Naive thymus-derived CD4-positive, alpha-beta T cell (primary cell): ENCODE results near the gene TMEM94. TPM values are rescaled to one million over a fixed set of nuclear protein-coding genes. Genes with fewer than 3 reads are reported as not detected.

ENCODE experiments used
- ATAC-seq: fragments of 150-1000 bp; cut with Tn5 transposase; 2 replicates; pipeline ENCODE4 v1.10.0; 2021; ENCODE audit warnings: mild to moderate bottlenecking, moderate library complexity
- CTCF ChIA-PET: fragments of 350-600 bp; sonication (Branson Sonifier 250); formaldehyde crosslinking; loops from one replicate; lab custom pipeline; 2021; ENCODE audit warnings: antibody characterized with exemption; lab: Charles Lee
- POLR2A ChIA-PET: fragments of 350-600 bp; sonication (Branson Sonifier 250); formaldehyde crosslinking; loops from one replicate; lab custom pipeline; 2021; ENCODE audit warnings: antibody characterized with exemption, inconsistent platforms; lab: Charles Lee
- DNase-seq, 9 donors: peaks; one replicate each; pipeline versions ENCODE4 v3.0.0 to v3.0.0-alpha.2; 2020 to 2022; ENCODE audit warnings: mixed read lengths in 1 of 9
- H3K27ac ChIP-seq: one replicate; pipeline ENCODE4 v1.7.0; 2013; ENCODE audit warnings: mild to moderate bottlenecking, low read depth, low read length, moderate library complexity
- H3K27me3 ChIP-seq, 2 donors: one replicate each; pipeline ENCODE4 v1.7.0; 2013; ENCODE audit warnings: low read length in 2 of 2, mild to moderate bottlenecking in 2 of 2, moderate library complexity in 2 of 2; ENCODE audit not compliant: control insufficient read depth in 2 of 2, insufficient read depth in 2 of 2
- H3K36me3 ChIP-seq, 3 experiments: 1 replicate in 2 of 3; 2 replicates in 1 of 3; pipeline ENCODE4 v1.7.0; 2013; ENCODE audit warnings: low read length in 3 of 3, mild to moderate bottlenecking in 3 of 3, moderate library complexity in 1 of 3; ENCODE audit not compliant: insufficient read depth in 3 of 3, control insufficient read depth in 2 of 3
- H3K4me1 ChIP-seq, 2 donors: one replicate each; pipeline ENCODE4 v1.7.0; 2013; ENCODE audit warnings: low read length in 2 of 2, mild to moderate bottlenecking in 2 of 2, moderate library complexity in 1 of 2; ENCODE audit not compliant: control insufficient read depth in 2 of 2, insufficient read depth in 2 of 2
- H3K4me3 ChIP-seq: 2 replicates; pipeline ENCODE4 v1.7.0; 2013; ENCODE audit warnings: mild to moderate bottlenecking, low read length
- H3K9me3 ChIP-seq, 3 experiments: 1 replicate in 2 of 3; 2 replicates in 1 of 3; pipeline ENCODE4 v1.7.0; 2013; ENCODE audit warnings: low read length in 3 of 3; ENCODE audit not compliant: control insufficient read depth in 2 of 3
- H3K27ac Mint-ChIP-seq, 9 donors: one replicate each; pipeline ENCODE4 v1.8.0; 2020 to 2022; ENCODE audit warnings: mixed read lengths in 9 of 9, mild to moderate bottlenecking in 8 of 9, moderate library complexity in 5 of 9, inconsistent platforms in 2 of 9
- H3K27me3 Mint-ChIP-seq, 5 donors: one replicate each; pipeline ENCODE4 v1.8.0; 2021 to 2022; ENCODE audit warnings: mixed read lengths in 5 of 5, mild to moderate bottlenecking in 1 of 5
- H3K36me3 Mint-ChIP-seq, 5 donors: one replicate each; pipeline ENCODE4 v1.8.0; 2020 to 2022; ENCODE audit warnings: mixed read lengths in 5 of 5, mild to moderate bottlenecking in 3 of 5, inconsistent platforms in 1 of 5
- H3K4me1 Mint-ChIP-seq, 7 donors: one replicate each; pipeline ENCODE4 v1.8.0; 2020 to 2022; ENCODE audit warnings: mixed read lengths in 7 of 7, mild to moderate bottlenecking in 3 of 7, inconsistent platforms in 1 of 7
- H3K4me3 Mint-ChIP-seq, 10 donors: one replicate each; pipeline ENCODE4 v1.8.0; 2020 to 2022; ENCODE audit warnings: mild to moderate bottlenecking in 10 of 10, mixed read lengths in 10 of 10, moderate library complexity in 6 of 10, inconsistent platforms in 2 of 10
- H3K9me3 Mint-ChIP-seq, 11 donors: one replicate each; pipeline ENCODE4 v1.8.0; 2020 to 2022; ENCODE audit warnings: mixed read lengths in 11 of 11, mild to moderate bottlenecking in 4 of 11, inconsistent platforms in 1 of 11, moderate library complexity in 1 of 11
- intact Hi-C, 2 donors: fragments of 100-400 bp; cut with micrococcal nuclease; formaldehyde crosslinking; loops; one replicate each; pipeline ENCODE4 v1.15.1; 2023
- polyA plus RNA-seq, 2 donors: library from polyadenylated mRNA; unstranded; fragments of 300-500 nt; fragmentation: Illumina TruSeq; gene quantifications; one replicate each; pipeline ENCODE4 v1.2.3, GENCODE V29; 2021
- total RNA-seq, 6 experiments: library from RNA in 5 of 6; stranded (reverse) in 5 of 6; gene quantifications; 1 replicate in 5 of 6; 2 replicates in 1 of 6; pipeline ENCODE4 v1.2.3 and lab custom pipeline; 2021 to 2026

TMEM94 gene
- total and polyA plus RNA-seq, 7 experiments from 2014 or later, result 11.7 to 97.2 (median 77.1) TPM

DNA sequence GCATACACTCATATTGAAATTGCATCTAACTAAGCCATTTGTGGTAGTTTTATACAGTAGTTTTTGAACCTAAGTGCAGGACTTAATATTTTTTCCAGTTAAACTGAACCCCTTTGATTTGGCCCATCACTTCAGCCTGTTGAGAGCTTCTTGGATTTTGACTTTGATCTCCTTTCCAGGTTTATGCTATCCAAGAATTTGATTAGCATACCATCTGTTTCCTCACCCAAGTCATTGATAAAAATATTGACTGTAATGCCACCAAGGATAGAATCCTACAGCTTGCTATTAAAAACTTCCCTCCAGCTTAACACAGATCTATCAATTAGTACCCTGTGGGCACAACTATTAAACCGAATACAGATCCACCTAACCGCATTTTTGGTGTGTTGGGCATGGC lies 7.2 kb downstream of the TMEM94 start:
- Mint-ChIP-seq H3K36me3 (peaks cover 0 to 12% (median 7%) of the 10 kb centered on the region in 5 donors), H3K27ac (peak overlapping the region in 3 of 9 donors; percentile 19 to 48 (median 46)), H3K4me3 (no peak overlapping the region), H3K9me3 (no peaks in the 10 kb centered on the region), H3K27me3 (no peaks in the 10 kb centered on the region), H3K4me1 (peaks cover 12 to 38% (median 29%) of the 10 kb centered on the region in 7 donors)
- Histone ChIP-seq H3K27me3 (no peaks in the 10 kb centered on the region), H3K9me3 (no peaks in the 10 kb centered on the region), H3K36me3 (no peaks in the 10 kb centered on the region), H3K4me1 (no peaks in the 10 kb centered on the region), H3K27ac (no peak overlapping the region), H3K4me3 (no peak overlapping the region)
- CTCF ChIA-PET, result interaction anchor here (0.8 kb wide), 1 partner anchor 42 kb away, joined by 3 read pairs; no protein-coding TSS in a partner anchor
- no peak for ATAC-seq
- intact Hi-C loops, result no loop called here
- no peak for DNase-seq
- POLR2A ChIA-PET, result no interaction called here

DNA sequence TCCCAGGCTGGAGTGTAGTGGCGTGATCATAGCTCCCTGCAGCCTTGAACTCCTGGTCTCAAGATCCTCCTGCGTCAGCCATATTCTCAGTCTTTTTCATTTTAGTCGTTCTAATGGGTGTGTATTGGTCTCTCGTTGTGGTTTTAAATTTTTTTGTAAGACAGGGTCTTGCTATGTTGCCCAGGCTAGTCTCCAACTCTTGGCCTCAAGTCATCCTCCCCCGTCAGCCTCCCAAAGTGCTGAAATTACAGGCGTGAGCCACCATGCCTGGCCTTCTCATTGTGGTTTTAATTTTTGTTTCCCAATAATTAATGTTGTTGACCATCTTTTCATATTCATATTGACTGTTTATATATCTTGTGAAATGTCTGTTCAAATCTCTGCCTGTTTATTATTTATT lies 8.6 kb downstream of the TMEM94 start:
- ATAC-seq, result no peak
- H3K4me1 Mint-ChIP-seq, result peaks cover 9 to 25% (median 24%) of the 10 kb centered on the region in 7 donors
- no peaks in the 10 kb centered on the region for H3K9me3 ChIP-seq
- DNase-seq, result no peak
- H3K27me3 Mint-ChIP-seq, result no peaks in the 10 kb centered on the region
- ChIA-PET CTCF (interaction anchor here (0.7 to 0.8 kb wide), 2 partner anchors 254 to 277 kb away, joined by 3 to 4 read pairs; no protein-coding TSS in a partner anchor), POLR2A (no interaction called here)
- no peaks in the 10 kb centered on the region for H3K9me3 Mint-ChIP-seq
- H3K4me1 ChIP-seq, result no peaks in the 10 kb centered on the region
- H3K27me3 ChIP-seq, result no peaks in the 10 kb centered on the region
- no peak overlapping the region for H3K4me3 ChIP-seq
- no peak overlapping the region for H3K4me3 Mint-ChIP-seq
- peaks cover 0 to 12% (median 7%) of the 10 kb centered on the region in 5 donors for H3K36me3 Mint-ChIP-seq
- intact Hi-C loops, result loop anchor here in 1 of 2 donors (1.0 kb wide), 1 partner anchor 9 kb away; the partner anchor contains the start of gene TMEM94
- no peak overlapping the region for H3K27ac ChIP-seq
- H3K36me3 ChIP-seq, result peaks cover 0 to 4% (median 0%) of the 10 kb centered on the region in 3 experiments
- H3K27ac Mint-ChIP-seq, result peak overlapping the region in 1 of 9 donors; percentile 52

DNA sequence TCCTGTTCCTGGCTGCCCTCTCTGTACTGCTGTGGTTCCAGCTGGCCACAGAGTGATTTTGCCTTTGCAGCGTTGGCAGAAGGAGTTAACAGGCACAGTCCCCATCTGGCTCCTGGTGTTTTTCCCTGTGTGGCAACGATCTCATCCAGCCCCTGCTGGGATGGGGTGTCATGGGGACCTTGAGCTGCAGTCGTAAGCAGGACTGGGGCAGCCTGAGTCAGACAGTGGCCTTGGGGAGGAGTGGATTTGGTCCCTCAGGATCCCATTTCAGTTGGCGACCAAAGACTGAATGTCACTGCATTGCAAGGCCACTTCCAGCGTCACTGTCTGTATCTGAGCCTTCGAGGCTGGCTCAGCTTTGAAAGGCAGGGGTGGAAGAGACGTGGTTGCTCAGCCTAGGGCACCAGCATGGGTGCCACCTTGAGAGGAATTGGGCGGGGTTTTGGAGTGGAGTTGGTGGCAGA lies 11.9 kb downstream of the TMEM94 start:
- no peaks in the 10 kb centered on the region for H3K27me3 ChIP-seq
- no peaks in the 10 kb centered on the region for H3K4me1 ChIP-seq
- H3K4me3 ChIP-seq, result no peak overlapping the region
- Mint-ChIP-seq H3K4me3 (no peak overlapping the region), H3K27me3 (no peaks in the 10 kb centered on the region), H3K4me1 (peaks cover 7 to 25% (median 18%) of the 10 kb centered on the region in 7 donors), H3K36me3 (peaks cover 9 to 27% (median 17%) of the 10 kb centered on the region in 5 donors), H3K27ac (no peak overlapping the region), H3K9me3 (no peaks in the 10 kb centered on the region)
- ChIA-PET POLR2A (interaction anchor here (0.6 kb wide), 1 partner anchor 53 kb away, joined by 3 read pairs; no protein-coding TSS in a partner anchor), CTCF (no interaction called here)
- H3K27ac ChIP-seq, result no peak overlapping the region
- intact Hi-C loops, result no loop called here
- DNase-seq (no peak), ATAC-seq (no peak)
- H3K36me3 ChIP-seq, result peaks cover 0 to 22% (median 6%) of the 10 kb centered on the region in 3 experiments
- no peaks in the 10 kb centered on the region for H3K9me3 ChIP-seq

DNA sequence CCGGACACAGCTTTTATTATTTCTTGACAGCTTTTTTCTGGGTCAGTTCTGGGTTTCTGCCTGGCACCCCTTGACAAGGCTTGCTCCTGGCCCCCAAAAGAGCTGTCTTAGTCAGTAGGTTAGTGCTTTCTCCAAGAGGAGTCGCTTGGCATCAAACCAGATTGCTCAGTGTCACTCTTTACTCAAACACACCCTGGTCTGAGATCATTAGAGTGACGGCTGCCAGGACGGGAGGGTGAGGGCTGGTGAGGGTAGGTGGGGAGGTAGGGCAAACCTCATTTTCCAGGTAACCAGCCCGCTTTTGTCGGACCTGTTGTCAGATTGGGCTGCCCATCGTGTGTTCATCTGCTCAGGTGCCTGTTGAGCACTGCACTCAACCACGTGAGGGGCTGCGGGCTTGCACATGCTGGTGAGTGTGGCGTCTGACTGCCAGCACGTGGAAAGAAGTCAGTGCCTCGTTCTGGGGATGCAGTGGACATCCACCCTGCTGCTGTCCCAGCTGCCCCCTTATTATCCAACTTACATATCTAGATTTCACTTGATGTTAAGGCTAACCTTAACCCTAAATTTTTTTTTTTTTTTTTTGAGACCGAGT lies 12.4 kb downstream of the TMEM94 start:
- no peaks in the 10 kb centered on the region for H3K27me3 Mint-ChIP-seq
- H3K27ac ChIP-seq, result no peak overlapping the region
- H3K4me3 Mint-ChIP-seq, result no peak overlapping the region
- no peak overlapping the region for H3K27ac Mint-ChIP-seq
- H3K36me3 ChIP-seq, result peaks cover 0 to 25% (median 8%) of the 10 kb centered on the region in 3 experiments
- DNase-seq, result no peak
- no peak overlapping the region for H3K4me3 ChIP-seq
- H3K9me3 Mint-ChIP-seq, result no peaks in the 10 kb centered on the region
- H3K4me1 ChIP-seq, result no peaks in the 10 kb centered on the region
- intact Hi-C loops, result no loop called here
- ChIA-PET CTCF (interaction anchor here (0.7 kb wide), 1 partner anchor 18 kb away, joined by 4 read pairs; no protein-coding TSS in a partner anchor), POLR2A (no interaction called here)
- no peak for ATAC-seq
- H3K27me3 ChIP-seq, result no peaks in the 10 kb centered on the region
- H3K36me3 Mint-ChIP-seq, result peaks cover 9 to 26% (median 16%) of the 10 kb centered on the region in 5 donors
- H3K9me3 ChIP-seq, result no peaks in the 10 kb centered on the region
- H3K4me1 Mint-ChIP-seq, result peaks cover 3 to 19% (median 12%) of the 10 kb centered on the region in 7 donors

DNA sequence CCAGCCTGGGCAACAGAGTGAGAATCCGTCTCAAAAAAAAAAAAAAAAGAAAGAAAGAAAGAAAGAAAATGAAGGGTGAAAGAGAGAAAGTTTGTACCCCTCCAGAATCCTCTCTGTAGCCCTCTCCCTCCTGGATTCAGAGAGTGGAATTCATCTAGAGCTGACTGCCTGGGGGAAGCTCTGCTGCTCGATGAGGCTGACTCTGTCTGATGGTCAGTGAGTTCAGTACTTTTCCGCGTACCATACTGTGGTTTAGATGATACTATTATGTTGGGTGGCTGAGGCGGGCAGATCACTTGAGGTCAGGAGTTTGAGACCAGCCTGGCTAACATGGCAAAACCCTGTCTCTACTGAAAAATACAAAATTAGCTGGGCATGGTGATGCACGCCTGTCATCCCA lies 14.8 kb downstream of the TMEM94 start:
- DNase-seq (no peak), ATAC-seq (no peak)
- Histone ChIP-seq H3K9me3 (no peaks in the 10 kb centered on the region), H3K36me3 (peaks cover 0 to 44% (median 8%) of the 10 kb centered on the region in 3 experiments), H3K27me3 (no peaks in the 10 kb centered on the region), H3K4me1 (no peaks in the 10 kb centered on the region), H3K27ac (no peak overlapping the region), H3K4me3 (no peak overlapping the region)
- Mint-ChIP-seq H3K27me3 (no peaks in the 10 kb centered on the region), H3K27ac (no peak overlapping the region), H3K9me3 (no peaks in the 10 kb centered on the region), H3K36me3 (peaks cover 9 to 22% (median 14%) of the 10 kb centered on the region in 5 donors), H3K4me1 (peaks cover 0 to 10% (median 4%) of the 10 kb centered on the region in 7 donors), H3K4me3 (no peak overlapping the region)
- intact Hi-C loops, result no loop called here
- ChIA-PET POLR2A (no interaction called here), CTCF (interaction anchor here (0.7 kb wide), 1 partner anchor 12 kb away, joined by 6 read pairs; no protein-coding TSS in a partner anchor)

DNA sequence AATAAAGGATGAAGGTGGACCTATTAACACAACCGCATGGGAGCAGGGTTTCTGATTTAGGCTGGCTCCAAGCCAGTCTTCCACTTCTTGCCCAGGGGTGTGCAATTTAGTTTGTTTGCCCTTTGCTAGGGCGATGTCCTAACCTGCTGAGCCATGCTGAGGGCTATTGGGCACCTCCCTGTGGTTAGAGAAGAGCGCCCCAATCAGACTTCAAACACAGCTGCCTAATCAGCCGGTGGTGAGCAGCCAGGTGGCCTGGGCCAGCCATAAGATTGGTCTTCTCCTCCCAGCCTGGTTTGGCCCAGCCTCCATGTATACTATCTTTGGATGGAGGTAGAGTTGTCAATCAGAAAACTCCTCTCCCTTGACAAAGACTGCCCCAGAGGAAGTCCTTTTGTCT lies 15.7 kb downstream of the TMEM94 start:
- no peaks in the 10 kb centered on the region for H3K9me3 ChIP-seq
- peak overlapping the region in 1 of 9 donors; percentile 15 for H3K27ac Mint-ChIP-seq
- no peaks in the 10 kb centered on the region for H3K9me3 Mint-ChIP-seq
- POLR2A ChIA-PET, result no interaction called here
- no peak for DNase-seq
- intact Hi-C loops, result no loop called here
- no peak overlapping the region for H3K4me3 ChIP-seq
- H3K4me3 Mint-ChIP-seq, result no peak overlapping the region
- H3K27me3 ChIP-seq, result no peaks in the 10 kb centered on the region
- H3K27me3 Mint-ChIP-seq, result no peaks in the 10 kb centered on the region
- no peak for ATAC-seq
- CTCF ChIA-PET, result interaction anchor here (0.6 kb wide), 1 partner anchor 12 kb away, joined by 4 read pairs; no protein-coding TSS in a partner anchor
- H3K36me3 Mint-ChIP-seq, result peaks cover 9 to 29% (median 13%) of the 10 kb centered on the region in 5 donors
- H3K36me3 ChIP-seq, result peaks cover 0 to 52% (median 8%) of the 10 kb centered on the region in 3 experiments
- H3K27ac ChIP-seq, result no peak overlapping the region
- peaks cover 0 to 9% (median 5%) of the 10 kb centered on the region in 7 donors for H3K4me1 Mint-ChIP-seq
- no peaks in the 10 kb centered on the region for H3K4me1 ChIP-seq
